Type B pancreatic cell (in vitro differentiated cells): Measurements from ENCODE around the gene NPPB. TPM values are rescaled to one million over a fixed set of nuclear protein-coding genes. Genes with fewer than 3 reads are reported as not detected.
"Not testable (repeated sequence)": the region's sequence is repeated elsewhere in the genome, so short reads cannot be mapped to it uniquely, and the experiment has no call there.

Experiments
- DNase-seq: peaks from one replicate; pipeline ENCODE4 v3.0.0; 2021; ENCODE audit warnings: mixed read lengths; ENCODE audit not compliant: unreplicated experiment; ENCODE audit errors: extremely low spot score
- H3K27ac Mint-ChIP-seq: 2 replicates; pipeline ENCODE4 v1.8.0; 2021; ENCODE audit warnings: mild to moderate bottlenecking, mixed read lengths
- H3K27me3 Mint-ChIP-seq: 2 replicates; pipeline ENCODE4 v1.8.0; 2021; ENCODE audit warnings: mixed read lengths
- H3K36me3 Mint-ChIP-seq: 2 replicates; pipeline ENCODE4 v1.8.0; 2021; ENCODE audit warnings: mixed read lengths
- H3K4me1 Mint-ChIP-seq: one replicate; pipeline ENCODE4 v1.8.0; 2021; ENCODE audit warnings: mixed read lengths; ENCODE audit not compliant: unreplicated experiment
- H3K4me3 Mint-ChIP-seq: 2 replicates; pipeline ENCODE4 v1.8.0; 2021; ENCODE audit warnings: mild to moderate bottlenecking, mixed read lengths
- H3K9me3 Mint-ChIP-seq: 2 replicates; pipeline ENCODE4 v1.8.0; 2021; ENCODE audit warnings: mixed read lengths
- total RNA-seq: library from RNA; stranded (reverse); gene quantifications from 2 replicates; pipeline ENCODE4 v1.2.1, GENCODE V29; 2021; ENCODE audit warnings: low replicate concordance
- TF ChIP-seq, protein P1 (sequence below): fragments of 200-600 bp; sonication (generic); conservative IDR thresholded peaks from 2 replicates; pipeline ENCODE4 v1.5.0; 2021; ENCODE audit warnings: antibody characterized with exemption, mild to moderate bottlenecking

NPPB gene
- total RNA-seq, 1 donor from 2014 or later: 1.7 TPM

DNA sequence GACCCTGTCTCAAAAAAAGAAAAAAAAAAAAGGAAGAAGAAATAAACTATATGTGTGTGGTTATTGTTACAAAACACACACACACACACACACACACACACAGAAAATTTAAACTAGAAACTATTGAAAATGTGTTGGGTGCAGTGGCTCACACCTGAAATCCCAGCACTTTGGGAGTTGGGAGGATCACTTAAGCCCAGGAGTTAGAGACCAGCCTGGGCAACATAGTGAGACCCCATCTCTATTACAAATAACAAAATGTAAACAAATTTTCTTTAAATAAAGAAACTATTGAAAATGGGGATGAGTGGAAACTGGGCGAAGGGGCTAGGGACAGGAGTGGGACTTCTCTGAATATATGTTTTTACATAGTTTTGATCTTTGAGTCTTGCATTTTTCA is 44.5 kb upstream of the NPPB start:
- no peak for DNase-seq
- Mint-ChIP-seq H3K9me3 (no peaks in the 10 kb centered on the region), H3K27me3 (peaks cover 24% of the 10 kb centered on the region)

DNA sequence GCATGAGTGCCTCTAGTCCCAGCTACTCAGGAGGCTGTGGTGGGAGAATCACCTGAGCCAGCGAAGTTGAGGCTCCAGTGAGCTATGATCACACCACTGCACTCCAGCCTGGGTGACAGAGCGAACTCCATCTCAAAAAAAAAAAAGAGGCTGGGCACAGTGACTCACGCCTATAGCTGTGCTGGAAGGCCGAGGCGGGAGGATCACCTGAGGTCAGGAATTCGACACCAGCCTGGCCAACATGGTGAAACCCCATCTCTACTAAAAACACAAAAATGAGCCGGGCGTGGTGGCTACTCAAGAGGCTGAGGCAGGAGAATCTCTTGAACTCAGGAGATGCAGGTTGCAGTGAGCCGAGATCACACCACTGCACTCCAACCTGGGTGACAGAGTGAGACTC is 42.7 kb upstream of the NPPB start:
- not testable (repeated sequence) for H3K27ac Mint-ChIP-seq, H3K9me3 Mint-ChIP-seq, H3K4me3 Mint-ChIP-seq, H3K36me3 Mint-ChIP-seq, DNase-seq, H3K4me1 Mint-ChIP-seq
- peaks cover 29% of the 10 kb centered on the region for H3K27me3 Mint-ChIP-seq

More for the DNA sequence above, 44.5 kb upstream of the NPPB start:
- TF ChIP-seq, protein P1, sequence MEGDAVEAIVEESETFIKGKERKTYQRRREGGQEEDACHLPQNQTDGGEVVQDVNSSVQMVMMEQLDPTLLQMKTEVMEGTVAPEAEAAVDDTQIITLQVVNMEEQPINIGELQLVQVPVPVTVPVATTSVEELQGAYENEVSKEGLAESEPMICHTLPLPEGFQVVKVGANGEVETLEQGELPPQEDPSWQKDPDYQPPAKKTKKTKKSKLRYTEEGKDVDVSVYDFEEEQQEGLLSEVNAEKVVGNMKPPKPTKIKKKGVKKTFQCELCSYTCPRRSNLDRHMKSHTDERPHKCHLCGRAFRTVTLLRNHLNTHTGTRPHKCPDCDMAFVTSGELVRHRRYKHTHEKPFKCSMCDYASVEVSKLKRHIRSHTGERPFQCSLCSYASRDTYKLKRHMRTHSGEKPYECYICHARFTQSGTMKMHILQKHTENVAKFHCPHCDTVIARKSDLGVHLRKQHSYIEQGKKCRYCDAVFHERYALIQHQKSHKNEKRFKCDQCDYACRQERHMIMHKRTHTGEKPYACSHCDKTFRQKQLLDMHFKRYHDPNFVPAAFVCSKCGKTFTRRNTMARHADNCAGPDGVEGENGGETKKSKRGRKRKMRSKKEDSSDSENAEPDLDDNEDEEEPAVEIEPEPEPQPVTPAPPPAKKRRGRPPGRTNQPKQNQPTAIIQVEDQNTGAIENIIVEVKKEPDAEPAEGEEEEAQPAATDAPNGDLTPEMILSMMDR: no peak
- no peak overlapping the region for H3K4me3 Mint-ChIP-seq
- no peaks in the 10 kb centered on the region for H3K36me3 Mint-ChIP-seq
- peaks cover 4% of the 10 kb centered on the region for H3K4me1 Mint-ChIP-seq
- no peak overlapping the region for H3K27ac Mint-ChIP-seq

DNA sequence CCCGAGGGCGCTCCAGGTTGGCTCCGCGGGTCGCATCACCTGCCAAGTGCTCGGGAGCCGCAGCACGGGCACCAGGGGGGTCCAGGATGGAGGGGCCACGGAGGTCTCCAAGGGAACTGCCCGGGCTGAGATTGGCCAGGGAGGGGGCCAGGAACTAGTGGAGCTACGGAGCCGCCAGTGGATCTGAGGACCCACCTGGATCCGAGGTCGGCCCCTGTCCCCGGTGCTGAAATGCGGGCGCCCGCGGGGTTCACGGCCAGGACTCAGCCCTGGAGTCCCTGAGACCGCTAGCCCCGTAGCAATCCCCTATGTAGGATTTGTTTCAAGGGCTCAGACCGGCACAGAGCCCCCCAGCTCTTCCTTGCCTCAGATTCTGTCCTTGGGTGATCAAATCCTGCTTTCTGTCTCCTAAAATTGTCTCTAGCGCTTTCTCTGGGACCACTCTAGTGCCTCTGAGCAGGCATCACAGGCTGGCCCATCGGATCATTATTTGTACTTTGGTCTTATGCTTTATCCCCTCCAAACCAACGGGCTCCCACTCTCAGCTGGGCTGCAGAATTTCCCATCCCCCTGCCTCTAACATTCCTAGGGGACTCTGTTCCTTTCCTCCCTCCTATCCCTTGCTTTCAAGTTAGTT is 40.2 kb upstream of the NPPB start:
- Mint-ChIP-seq H3K9me3 (no peaks in the 10 kb centered on the region), H3K4me1 (no peaks in the 10 kb centered on the region), H3K36me3 (no peaks in the 10 kb centered on the region), H3K4me3 (no peak overlapping the region), H3K27ac (no peak overlapping the region), H3K27me3 (peaks cover 31% of the 10 kb centered on the region)
- DNase-seq: no peak
- TF ChIP-seq, protein P1: no peak

DNA sequence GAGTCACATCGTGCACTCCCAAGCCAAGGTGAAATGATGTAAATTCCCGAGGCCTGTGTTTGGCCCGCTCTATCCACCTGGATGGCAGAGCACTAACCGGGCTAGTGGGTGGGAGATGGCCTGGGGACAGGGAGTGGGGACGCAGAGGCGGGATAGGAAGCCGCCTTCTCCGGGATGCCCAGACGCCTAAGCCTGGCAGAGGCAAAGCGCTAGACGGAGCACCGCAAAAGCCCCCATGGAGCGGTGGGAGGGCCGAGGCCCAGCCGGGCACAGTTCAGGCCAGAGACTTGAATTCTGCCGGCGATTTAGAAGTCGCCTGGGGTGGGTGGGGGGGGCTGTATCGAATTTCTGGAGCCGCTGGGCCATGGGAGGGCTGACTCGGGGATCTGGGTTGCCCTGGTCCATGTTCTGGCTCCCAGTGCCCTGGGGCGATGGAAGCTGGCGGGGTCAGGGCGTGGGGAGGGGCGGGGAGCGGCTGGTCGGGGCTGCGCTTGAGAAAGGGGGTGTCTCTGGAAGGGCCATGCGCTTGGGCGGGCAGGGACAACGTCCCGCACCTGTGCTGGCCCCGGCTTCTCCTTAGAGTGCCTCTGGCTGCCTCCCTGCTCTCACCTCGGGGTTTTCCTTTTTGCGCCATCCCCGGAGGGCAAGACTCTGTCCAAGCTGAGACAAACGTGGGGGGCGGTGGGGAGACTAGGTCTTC is 39.5 kb upstream of the NPPB start:
- H3K27me3 Mint-ChIP-seq: peaks cover 34% of the 10 kb centered on the region
- no peak overlapping the region for H3K4me3 Mint-ChIP-seq
- H3K27ac Mint-ChIP-seq: no peak overlapping the region
- no peak for DNase-seq
- H3K36me3 Mint-ChIP-seq: no peaks in the 10 kb centered on the region
- H3K4me1 Mint-ChIP-seq: no peaks in the 10 kb centered on the region
- TF ChIP-seq, protein P1: no peak
- no peaks in the 10 kb centered on the region for H3K9me3 Mint-ChIP-seq

DNA sequence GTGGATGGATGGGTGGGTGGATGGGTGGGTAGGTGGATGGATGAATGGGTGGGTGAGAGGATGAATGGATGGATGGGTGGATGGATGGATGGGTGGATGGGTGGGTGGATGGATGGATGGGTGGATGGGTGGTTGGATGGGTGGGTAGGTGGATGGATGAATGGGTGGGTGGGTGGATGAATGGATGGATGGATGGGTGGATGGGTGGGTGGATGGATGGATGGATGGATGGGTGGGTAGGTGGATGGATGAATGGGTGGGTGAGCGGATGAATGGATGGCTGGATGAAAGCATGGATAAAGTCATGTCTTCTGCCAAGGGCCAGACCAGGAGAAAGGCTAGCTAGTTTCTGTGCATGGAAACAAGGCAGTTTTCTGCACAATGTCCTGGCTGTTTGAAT is 35.8 kb upstream of the NPPB start:
- not testable (repeated sequence) for H3K36me3 Mint-ChIP-seq, H3K4me3 Mint-ChIP-seq, H3K9me3 Mint-ChIP-seq, H3K4me1 Mint-ChIP-seq, H3K27ac Mint-ChIP-seq, DNase-seq
- peaks cover 31% of the 10 kb centered on the region for H3K27me3 Mint-ChIP-seq

DNA sequence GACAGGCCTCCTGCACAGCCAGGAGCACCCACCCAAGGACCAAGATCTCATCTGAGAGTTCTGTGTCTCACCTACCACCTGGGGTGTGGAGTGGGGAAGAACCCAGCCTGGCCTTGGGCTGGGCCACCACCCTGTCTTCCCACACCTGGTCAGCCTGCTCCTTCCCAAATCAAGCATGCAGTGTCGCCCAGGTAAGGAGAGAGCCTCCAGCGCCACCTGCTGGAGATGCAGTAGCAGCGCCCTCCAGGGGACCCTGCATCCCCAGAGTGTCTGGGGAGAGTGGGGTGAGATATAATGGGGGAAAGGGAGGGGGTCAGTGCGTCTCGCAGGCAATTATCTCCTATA is 35.1 kb upstream of the NPPB start:
- TF ChIP-seq, protein P1: peak; percentile 85
- H3K9me3 Mint-ChIP-seq: no peaks in the 10 kb centered on the region
- no peak overlapping the region for H3K27ac Mint-ChIP-seq
- peaks cover 25% of the 10 kb centered on the region for H3K27me3 Mint-ChIP-seq
- peaks cover 9% of the 10 kb centered on the region for H3K4me1 Mint-ChIP-seq
- no peaks in the 10 kb centered on the region for H3K36me3 Mint-ChIP-seq
- no peak overlapping the region for H3K4me3 Mint-ChIP-seq
- no peak for DNase-seq
